Embryonic facial prominence (tissue), 1 donor: ENCODE measurements around the gene TRIM64.
"Not testable (repeated sequence)": the region's sequence is repeated elsewhere in the genome, so short reads cannot be mapped to it uniquely, and the experiment has no call there.

Experiments used
- DNase-seq: peaks from one replicate; pipeline ENCODE4 v3.0.0-alpha.2; 2016; ENCODE audit errors: extremely low spot score

The TRIM64 gene, protein sequence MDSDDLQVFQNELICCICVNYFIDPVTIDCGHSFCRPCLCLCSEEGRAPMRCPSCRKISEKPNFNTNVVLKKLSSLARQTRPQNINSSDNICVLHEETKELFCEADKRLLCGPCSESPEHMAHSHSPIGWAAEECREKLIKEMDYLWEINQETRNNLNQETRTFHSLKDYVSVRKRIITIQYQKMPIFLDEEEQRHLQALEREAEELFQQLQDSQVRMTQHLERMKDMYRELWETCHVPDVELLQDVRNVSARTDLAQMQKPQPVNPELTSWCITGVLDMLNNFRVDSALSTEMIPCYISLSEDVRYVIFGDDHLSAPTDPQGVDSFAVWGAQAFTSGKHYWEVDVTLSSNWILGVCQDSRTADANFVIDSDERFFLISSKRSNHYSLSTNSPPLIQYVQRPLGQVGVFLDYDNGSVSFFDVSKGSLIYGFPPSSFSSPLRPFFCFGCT

GRCh38 chr11:89965737-89966136, at the start of gene TRIM64:
Gene TRIM64 (plus strand): TSS chr11:89966037. CDS start chr11:89968504, 2,467 bp downstream.
- DNase-seq: not testable (repeated sequence)

- no peak for DNase-seq
These were observed 43.6 kb upstream of the TRIM64 start, which contains the start of gene TRIM49D1 for GRCh38 chr11:89922195-89922660. Gene TRIM49D1 (minus strand): TSS chr11:89922245. CDS start chr11:89917710, 4,535 bp downstream.

DNA sequence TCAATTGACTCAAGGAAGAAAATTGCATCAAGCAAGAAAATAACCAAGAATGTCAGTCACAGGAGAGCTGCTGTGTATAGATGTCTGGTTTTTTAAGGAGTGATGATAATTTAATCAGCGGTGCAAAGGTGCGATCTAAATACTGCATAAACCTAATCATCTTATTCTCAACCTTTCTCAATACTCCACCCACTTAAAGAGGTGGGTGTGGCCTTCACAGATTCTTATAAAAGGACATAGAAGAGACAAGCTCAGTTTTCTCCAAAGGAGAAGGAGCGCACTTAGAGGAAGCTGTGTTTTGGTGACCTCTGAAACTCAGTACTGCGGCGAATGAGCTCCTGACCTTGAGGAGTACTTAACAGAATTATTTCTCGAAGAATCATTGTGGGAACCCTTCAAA, 42.1 kb upstream of the TRIM64 start, which contains the start of gene TRIM49D2:
TRIM49D2 (plus strand) TSS at position 301 of the 400 bp plus-strand sequence. CDS start 2,698 bp downstream, outside the sequence.
- DNase-seq: not testable (repeated sequence)

DNA sequence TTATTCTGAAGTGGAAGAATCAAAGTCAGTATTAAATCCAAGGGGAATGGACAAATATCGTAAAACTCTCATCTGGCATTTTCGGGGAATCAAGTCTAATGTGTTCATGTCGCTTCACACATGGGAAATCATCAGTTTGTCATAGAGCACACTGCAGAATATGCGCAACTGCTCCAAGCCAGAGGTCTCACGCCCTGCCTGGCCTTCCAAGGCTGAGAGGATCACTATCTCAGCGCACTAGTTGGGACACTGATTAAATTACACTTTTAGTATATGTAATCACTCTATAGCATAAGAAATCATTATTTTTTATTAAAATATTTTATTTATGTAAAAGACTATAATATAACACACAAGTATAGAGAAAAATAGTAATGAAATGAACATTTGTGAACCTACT, 5.0 kb upstream of the TRIM64 start:
- not testable (repeated sequence) for DNase-seq
